Superior temporal gyrus (tissue), 1 donor: ENCODE results near the gene ARHGEF28.

ENCODE experiments used
- DNase-seq: peaks from one replicate; pipeline ENCODE4 v3.0.0-alpha.2; 2016; ENCODE audit errors: extremely low spot score

The ARHGEF28 gene

DNA sequence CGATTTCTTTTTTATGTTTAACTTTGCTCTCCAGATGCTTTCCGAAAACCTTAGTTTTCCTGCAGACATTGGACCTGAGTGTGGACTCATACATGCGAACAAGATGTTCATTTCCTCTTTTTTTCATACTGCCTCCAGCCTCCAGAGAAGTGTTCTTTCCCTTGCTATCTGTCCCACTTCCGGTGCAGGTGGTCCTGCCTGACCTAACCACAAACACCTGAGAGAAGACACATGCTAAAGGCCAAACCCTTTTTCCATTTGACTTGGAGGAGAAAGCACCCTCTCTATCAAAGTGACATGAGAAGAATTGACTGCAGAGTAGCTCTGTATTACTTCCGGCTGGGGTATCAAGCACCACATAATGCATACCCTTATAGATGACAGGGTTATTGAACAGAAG lies 334.0 kb downstream of the ARHGEF28 start:
- no peak for DNase-seq

GRCh38 chr5:73960426-73960825 lies 334.4 kb downstream of the ARHGEF28 start:
- no peak for DNase-seq

- DNase-seq = no peak
Observed at GRCh38 chr5:73962801-73963425, 336.9 kb downstream of the ARHGEF28 start.

GRCh38 chr5:73964352-73964865 lies 338.4 kb downstream of the ARHGEF28 start:
- no peak for DNase-seq

DNA sequence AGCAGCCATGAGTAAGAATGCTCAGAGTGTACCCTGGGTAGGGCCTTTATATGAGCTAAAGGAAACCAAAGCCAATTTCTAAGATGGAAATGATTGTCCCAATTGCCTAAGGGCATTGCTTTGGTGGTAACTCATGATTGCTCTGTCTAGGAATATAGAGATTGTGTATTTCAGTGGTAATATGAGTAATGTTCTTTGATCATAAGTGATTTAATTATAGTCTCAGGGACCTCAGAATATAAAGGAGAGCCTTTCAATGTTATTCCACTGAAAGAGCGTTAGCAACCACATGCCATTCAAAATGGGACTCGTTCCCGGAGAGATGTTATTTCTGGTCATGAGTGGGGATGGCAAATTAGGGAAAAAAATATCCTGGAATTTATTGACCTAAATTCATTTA lies 340.5 kb downstream of the ARHGEF28 start:
- no peak for DNase-seq

- DNase-seq = no peak
Observed at GRCh38 chr5:73967347-73967746, 341.4 kb downstream of the ARHGEF28 start.

- no peak for DNase-seq
Observed at GRCh38 chr5:73968246-73968645, 342.2 kb downstream of the ARHGEF28 start.

DNA sequence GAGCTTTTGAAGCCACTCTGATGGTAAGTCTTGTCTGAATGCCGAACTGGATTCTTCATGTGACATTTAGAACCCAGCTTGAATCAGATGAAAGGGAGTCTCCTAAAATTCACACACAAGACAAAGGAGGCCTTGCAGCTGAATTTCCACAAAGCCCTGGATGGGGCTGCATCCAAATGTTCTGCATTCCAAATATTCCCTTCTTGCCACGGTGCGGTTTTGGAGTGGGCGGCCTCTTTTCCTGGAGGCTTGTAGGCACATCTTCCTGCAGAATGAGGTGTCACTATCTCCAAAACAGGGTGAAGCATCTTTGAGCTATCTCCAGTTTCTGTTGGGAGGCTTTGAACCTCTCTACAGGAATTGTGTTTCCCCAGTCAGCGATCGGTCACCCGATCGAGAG lies 342.7 kb downstream of the ARHGEF28 start:
- no peak for DNase-seq

DNA sequence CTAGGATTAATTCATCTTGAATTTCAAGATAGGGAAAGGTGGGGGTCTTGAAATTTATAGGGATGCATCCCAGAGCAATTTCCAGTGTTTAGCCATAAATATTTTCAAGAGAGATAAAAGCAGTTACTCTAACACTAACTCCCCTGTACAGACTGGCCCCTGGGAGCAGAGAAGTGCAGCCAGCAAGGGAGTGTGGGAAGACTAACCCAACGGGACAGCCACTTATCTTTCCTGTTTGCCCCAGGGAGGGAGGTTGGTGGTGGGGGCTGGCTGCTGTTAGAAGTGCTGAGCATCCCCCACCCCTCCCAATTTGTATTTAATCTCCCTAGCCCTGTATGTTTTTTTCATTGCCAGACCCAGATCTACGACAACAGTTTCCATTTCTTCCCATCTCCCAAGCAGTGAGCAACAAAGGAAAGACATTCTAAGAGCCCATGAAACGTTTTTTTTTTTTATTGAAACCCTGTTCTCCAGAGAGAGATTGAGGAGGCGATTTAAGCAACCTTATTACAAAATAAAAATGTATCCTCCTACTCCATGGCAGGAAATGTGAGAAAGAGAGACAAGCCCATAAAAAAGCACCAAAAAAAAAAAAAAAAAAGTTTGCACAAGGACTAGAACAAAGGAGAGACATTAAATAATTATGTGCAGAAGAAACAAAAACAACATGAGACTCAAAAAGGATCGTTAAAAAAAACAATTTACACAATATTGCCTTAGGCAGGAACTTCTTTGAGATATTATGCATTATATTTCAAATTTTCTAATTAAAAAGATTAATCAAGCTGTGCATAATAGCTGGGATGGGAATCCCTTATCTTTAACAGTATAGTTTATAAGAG lies 343.4 kb downstream of the ARHGEF28 start:
- no peak for DNase-seq

GRCh38 chr5:73971326-73971725 lies 345.3 kb downstream of the ARHGEF28 start:
- no peak for DNase-seq

- DNase-seq = no peak
Observed at GRCh38 chr5:73973135-73973534, 347.1 kb downstream of the ARHGEF28 start.

DNA sequence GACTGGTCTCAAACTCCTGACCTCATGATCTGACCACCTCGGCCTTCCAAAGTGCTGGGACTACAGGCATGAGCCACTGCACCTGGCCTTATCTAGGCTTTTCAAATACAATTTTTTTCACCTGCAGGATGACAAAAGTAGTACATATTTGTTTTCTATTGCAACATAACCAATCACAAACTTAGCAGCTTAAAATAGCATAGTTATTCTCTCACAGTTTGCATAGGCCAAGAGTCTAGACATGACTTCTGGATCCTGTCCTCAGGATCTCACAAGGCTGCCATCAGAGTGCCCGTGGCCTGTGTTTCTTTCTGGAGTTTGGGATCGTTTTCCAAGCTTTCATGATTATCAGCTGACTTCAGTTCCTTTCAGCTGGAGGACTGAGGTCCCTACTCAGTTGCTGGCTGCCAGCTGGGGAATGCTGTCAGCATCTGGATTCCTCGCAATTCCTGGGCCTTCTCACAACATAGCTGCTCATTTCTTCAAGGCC lies 348.9 kb downstream of the ARHGEF28 start:
- no peak for DNase-seq

GRCh38 chr5:73975845-73976244 lies 349.8 kb downstream of the ARHGEF28 start:
- DNase-seq = no peak

DNA sequence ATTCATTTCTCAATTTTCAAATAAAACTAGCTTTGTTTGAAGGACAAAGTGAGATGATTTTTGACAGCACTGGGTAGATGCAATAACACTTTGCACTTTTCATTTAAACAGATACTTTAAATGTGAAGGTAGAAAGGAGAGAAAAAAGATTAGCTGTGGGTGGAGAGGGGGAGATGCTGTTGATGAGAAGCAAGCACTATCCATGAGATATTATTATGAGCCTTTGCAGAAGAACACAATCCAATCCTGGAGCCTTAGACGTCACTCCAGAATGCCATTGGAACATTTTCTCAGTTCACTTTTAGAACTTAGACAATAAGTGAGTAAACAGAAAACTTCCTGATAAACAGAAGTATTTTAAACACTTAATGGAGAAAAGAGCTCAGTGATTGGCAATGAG lies 351.1 kb downstream of the ARHGEF28 start:
- DNase-seq = no peak

- no peak for DNase-seq
Observed at GRCh38 chr5:73979321-73979720, 353.3 kb downstream of the ARHGEF28 start.

DNA sequence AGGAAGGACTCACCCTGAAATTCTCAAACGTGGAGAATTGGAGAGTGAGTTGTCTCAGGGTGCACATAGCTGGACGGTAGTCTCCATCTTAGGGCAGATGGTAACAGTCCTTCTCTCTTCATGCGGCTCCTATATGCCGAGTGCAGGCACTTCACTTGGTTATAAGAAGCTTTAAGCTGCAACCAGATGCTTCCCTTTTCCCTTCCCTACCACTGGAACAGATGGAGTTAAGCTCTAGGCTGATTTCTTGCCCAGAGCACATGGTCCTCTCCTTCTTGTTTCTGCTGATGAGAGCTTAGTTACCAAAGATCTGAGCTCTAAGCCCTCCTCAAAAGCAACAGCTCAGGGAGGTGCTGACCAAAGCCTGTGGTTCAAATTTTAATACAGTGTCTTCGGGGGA lies 355.7 kb downstream of the ARHGEF28 start:
- no peak for DNase-seq

- DNase-seq = no peak
Observed at GRCh38 chr5:73983644-73984043, 357.6 kb downstream of the ARHGEF28 start.

GRCh38 chr5:73985145-73985544 lies 359.1 kb downstream of the ARHGEF28 start:
- DNase-seq = no peak

- DNase-seq = no peak
Observed at GRCh38 chr5:73986729-73987128, 360.7 kb downstream of the ARHGEF28 start.

DNA sequence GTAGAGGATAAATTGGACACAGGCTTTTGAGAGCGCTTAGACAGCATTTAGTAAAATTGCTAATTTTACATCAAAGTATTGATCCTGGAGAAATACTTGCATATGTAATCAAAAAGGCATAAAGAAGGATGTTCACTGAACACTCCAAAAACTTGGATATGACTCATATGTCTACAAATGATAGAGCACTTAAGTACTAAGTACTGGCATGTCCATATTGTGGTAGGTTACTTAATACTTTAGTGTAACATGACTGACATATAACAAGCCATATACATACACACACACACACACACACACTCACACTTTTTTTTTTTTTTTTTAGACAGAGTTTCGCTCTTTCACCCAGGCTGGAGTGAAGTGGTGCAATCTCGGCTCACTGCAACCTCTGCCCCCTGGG lies 361.9 kb downstream of the ARHGEF28 start:
- DNase-seq = no peak

DNA sequence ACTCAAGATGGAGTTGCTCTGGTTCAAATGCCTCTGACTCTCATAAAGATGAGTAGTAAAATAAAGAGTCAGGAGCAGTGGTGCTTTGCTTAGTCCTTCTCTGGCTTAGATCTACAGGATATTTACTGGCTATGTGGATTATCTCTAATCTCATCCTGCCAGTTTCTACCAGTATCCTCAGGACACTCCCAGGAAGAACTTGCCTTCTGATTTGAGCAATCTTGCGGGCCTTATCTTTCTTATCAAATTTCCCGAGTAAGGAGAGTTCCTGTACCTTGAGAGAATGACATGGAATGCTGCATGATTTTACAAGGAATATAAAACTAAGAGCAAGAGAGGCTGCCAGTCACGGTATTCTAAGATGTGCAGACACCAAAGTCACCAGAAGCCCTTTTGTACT lies 364.0 kb downstream of the ARHGEF28 start:
- DNase-seq = no peak
